SJSA1 (cell line): ENCODE results near the gene SIMC1. TPM values are rescaled to one million over a fixed set of nuclear protein-coding genes. Genes with fewer than 3 reads are reported as not detected.

Experiments
- DNase-seq, 2 experiments: peaks; one replicate each; pipeline ENCODE4 v3.0.0-alpha.2; 2015 to 2020; ENCODE audit warnings: low spot score in 2 of 2, low read depth in 1 of 2
- H3K27ac ChIP-seq: fragments of 250-450 bp; sonication (Bioruptor Pico); 2 replicates; pipeline ENCODE4 v1.5.1; 2020; ENCODE audit warnings: mild to moderate bottlenecking, moderate library complexity
- H3K27me3 ChIP-seq: fragments of 250-450 bp; sonication (Bioruptor Pico); replicated peaks from 2 replicates; pipeline ENCODE4 v1.5.1; 2020; ENCODE audit warnings: mild to moderate bottlenecking, moderate library complexity
- H3K36me3 ChIP-seq: fragments of 250-450 bp; sonication (Bioruptor Pico); 2 replicates; pipeline ENCODE4 v1.5.1; 2020; ENCODE audit warnings: mild to moderate bottlenecking
- H3K4me1 ChIP-seq: fragments of 250-450 bp; sonication (Bioruptor Pico); replicated peaks from 2 replicates; pipeline ENCODE4 v1.6.1; 2021; ENCODE audit warnings: mild to moderate bottlenecking
- H3K4me3 ChIP-seq: fragments of 250-450 bp; sonication (Bioruptor Pico); 2 replicates; pipeline ENCODE4 v1.5.1; 2020; ENCODE audit warnings: mild to moderate bottlenecking
- H3K9me3 ChIP-seq: fragments of 250-450 bp; sonication (Bioruptor Pico); replicated peaks from 2 replicates; pipeline ENCODE4 v1.5.1; 2020; ENCODE audit warnings: mild to moderate bottlenecking
- total RNA-seq: library from RNA; depleted of rRNA; stranded (reverse); fragments of >200 nt; shearing (Covaris generic); gene quantifications from 2 replicates; pipeline ENCODE4 v1.2.3, GENCODE V29; 2014; rRNA removed

SIMC1 gene
- total RNA-seq, 1 experiment from 2014 or later: 5.2 TPM

GRCh38 chr5:176388444-176389134 is 150.4 kb downstream of the SIMC1 start, which contains the start of the genes HIGD2A and NOP16:
HIGD2A (plus strand) TSS chr5:176388751; CDS start chr5:176388820, 69 bp downstream.
NOP16 (minus strand) TSS chr5:176388598; CDS start chr5:176388539, 59 bp downstream.
- peaks cover 14% of the 10 kb centered on the region for H3K4me1 ChIP-seq
- H3K9me3 ChIP-seq: no peaks in the 10 kb centered on the region
- peaks cover 84% of the 10 kb centered on the region for H3K36me3 ChIP-seq
- peak within 1 kb of the TSS; percentile 55 for H3K4me3 ChIP-seq
- peak within 1 kb of the TSS; percentile 67 for H3K27ac ChIP-seq
- DNase-seq: peak; percentile 100
- no peaks in the 10 kb centered on the region for H3K27me3 ChIP-seq

GRCh38 chr5:176389135-176390123 is 151.2 kb downstream of the SIMC1 start:
- H3K4me3 ChIP-seq: peak overlapping the region; percentile 55
- no peaks in the 10 kb centered on the region for H3K27me3 ChIP-seq
- peaks cover 14% of the 10 kb centered on the region for H3K4me1 ChIP-seq
- peak overlapping the region; percentile 58 for H3K27ac ChIP-seq
- no peak for DNase-seq
- no peaks in the 10 kb centered on the region for H3K9me3 ChIP-seq
- peaks cover 84% of the 10 kb centered on the region for H3K36me3 ChIP-seq

GRCh38 chr5:176391479-176391878 is 153.3 kb downstream of the SIMC1 start:
- H3K4me1 ChIP-seq: peaks cover 14% of the 10 kb centered on the region
- DNase-seq: no peak
- H3K27ac ChIP-seq: no peak overlapping the region
- H3K4me3 ChIP-seq: no peak overlapping the region
- no peaks in the 10 kb centered on the region for H3K9me3 ChIP-seq
- peaks cover 75% of the 10 kb centered on the region for H3K36me3 ChIP-seq
- no peaks in the 10 kb centered on the region for H3K27me3 ChIP-seq

GRCh38 chr5:176391999-176392398 is 153.8 kb downstream of the SIMC1 start:
- Histone ChIP-seq H3K4me1 (peaks cover 13% of the 10 kb centered on the region), H3K36me3 (peaks cover 76% of the 10 kb centered on the region), H3K9me3 (no peaks in the 10 kb centered on the region), H3K27ac (no peak overlapping the region), H3K4me3 (no peak overlapping the region), H3K27me3 (no peaks in the 10 kb centered on the region)
- DNase-seq: no peak

GRCh38 chr5:176392526-176392925 is 154.3 kb downstream of the SIMC1 start:
- DNase-seq: no peak
- Histone ChIP-seq H3K36me3 (peaks cover 72% of the 10 kb centered on the region), H3K4me3 (no peak overlapping the region)

GRCh38 chr5:176394096-176394495 is 155.9 kb downstream of the SIMC1 start:
- Histone ChIP-seq H3K27me3 (no peaks in the 10 kb centered on the region), H3K9me3 (no peaks in the 10 kb centered on the region), H3K36me3 (peaks cover 76% of the 10 kb centered on the region), H3K4me1 (peaks cover 5% of the 10 kb centered on the region), H3K27ac (no peak overlapping the region), H3K4me3 (no peak overlapping the region)
- DNase-seq: no peak

More at GRCh38 chr5:176392526-176392925, 154.3 kb downstream of the SIMC1 start:
- no peaks in the 10 kb centered on the region for H3K27me3 ChIP-seq
- peaks cover 7% of the 10 kb centered on the region for H3K4me1 ChIP-seq
- H3K9me3 ChIP-seq: no peaks in the 10 kb centered on the region
- no peak overlapping the region for H3K27ac ChIP-seq

GRCh38 chr5:176394881-176395675 is 156.9 kb downstream of the SIMC1 start:
- no peak overlapping the region for H3K4me3 ChIP-seq
- no peak for DNase-seq

More at GRCh38 chr5:176394881-176395675, 156.9 kb downstream of the SIMC1 start:
- Histone ChIP-seq H3K9me3 (no peaks in the 10 kb centered on the region), H3K27me3 (no peaks in the 10 kb centered on the region), H3K4me1 (no peaks in the 10 kb centered on the region), H3K36me3 (peaks cover 71% of the 10 kb centered on the region), H3K27ac (no peak overlapping the region)

Other genes starting within 250 kb of the SIMC1 start
- gene KIAA1191, start 123.3 kb downstream of the SIMC1 start, total RNA-seq: 68.3 and 107 TPM in 2 replicates
- gene ARL10, start 127.1 kb downstream of the SIMC1 start, total RNA-seq: 2.4 and 2.5 TPM in 2 replicates
- 32.0 and 43.5 TPM in 2 replicates for gene NOP16, start 150.2 kb downstream of the SIMC1 start, total RNA-seq
- 84.7 and 92.2 TPM in 2 replicates for gene HIGD2A, start 150.3 kb downstream of the SIMC1 start, total RNA-seq
- 177 and 206 TPM in 2 replicates for gene CLTB, start 178.1 kb downstream of the SIMC1 start, total RNA-seq
- 60.9 and 78.4 TPM in 2 replicates for gene FAF2, start 210.0 kb downstream of the SIMC1 start, total RNA-seq